HG03095 (cell line): ENCODE results near the gene KIF19.

ENCODE experiments used
- ATAC-seq: cut with Tn5 transposase; IDR thresholded peaks from one replicate; pipeline ENCODE4 v1.9.1; 2021; ENCODE audit warnings: moderate library complexity; ENCODE audit not compliant: unreplicated experiment

KIF19 gene

GRCh38 chr17:74336307-74336706, 10.3 kb downstream of the KIF19 start:
- no peak for ATAC-seq

- ATAC-seq, result no peak
Observed at GRCh38 chr17:74337834-74338500, 11.9 kb downstream of the KIF19 start.

GRCh38 chr17:74339537-74340195, 13.6 kb downstream of the KIF19 start:
- no peak for ATAC-seq

GRCh38 chr17:74340470-74341023, 14.5 kb downstream of the KIF19 start:
- ATAC-seq, result no peak

- ATAC-seq, result no peak
Observed at GRCh38 chr17:74342224-74342623, 16.2 kb downstream of the KIF19 start.

GRCh38 chr17:74343121-74343520, 17.1 kb downstream of the KIF19 start:
- no peak for ATAC-seq

- ATAC-seq, result no peak
Observed at GRCh38 chr17:74343526-74344284, 17.7 kb downstream of the KIF19 start.

GRCh38 chr17:74344658-74345057, 18.6 kb downstream of the KIF19 start:
- no peak for ATAC-seq

GRCh38 chr17:74345433-74346241, 19.6 kb downstream of the KIF19 start:
- no peak for ATAC-seq

GRCh38 chr17:74347646-74348045, 21.6 kb downstream of the KIF19 start:
- no peak for ATAC-seq

GRCh38 chr17:74349120-74349519, 23.1 kb downstream of the KIF19 start:
- ATAC-seq, result no peak

- no peak for ATAC-seq
Observed at GRCh38 chr17:74350486-74350885, 24.5 kb downstream of the KIF19 start.

GRCh38 chr17:74351552-74352210, 25.7 kb downstream of the KIF19 start:
- no peak for ATAC-seq

GRCh38 chr17:74353446-74354060, 27.5 kb downstream of the KIF19 start:
- no peak for ATAC-seq

- no peak for ATAC-seq
Observed at GRCh38 chr17:74354123-74354522, 28.1 kb downstream of the KIF19 start.

GRCh38 chr17:74354561-74354960, 28.5 kb downstream of the KIF19 start:
- no peak for ATAC-seq

GRCh38 chr17:74355065-74355464, 29.0 kb downstream of the KIF19 start:
- ATAC-seq, result no peak

GRCh38 chr17:74356646-74357465, 30.8 kb downstream of the KIF19 start:
- ATAC-seq, result no peak

GRCh38 chr17:74357466-74357809, 31.4 kb downstream of the KIF19 start:
- no peak for ATAC-seq
